ENCODE measurements around the gene IVNS1ABP.
"Not testable (repeated sequence)": the region's sequence is repeated elsewhere in the genome, so short reads cannot be mapped to it uniquely, and the experiment has no call there.

The IVNS1ABP gene

DNA sequence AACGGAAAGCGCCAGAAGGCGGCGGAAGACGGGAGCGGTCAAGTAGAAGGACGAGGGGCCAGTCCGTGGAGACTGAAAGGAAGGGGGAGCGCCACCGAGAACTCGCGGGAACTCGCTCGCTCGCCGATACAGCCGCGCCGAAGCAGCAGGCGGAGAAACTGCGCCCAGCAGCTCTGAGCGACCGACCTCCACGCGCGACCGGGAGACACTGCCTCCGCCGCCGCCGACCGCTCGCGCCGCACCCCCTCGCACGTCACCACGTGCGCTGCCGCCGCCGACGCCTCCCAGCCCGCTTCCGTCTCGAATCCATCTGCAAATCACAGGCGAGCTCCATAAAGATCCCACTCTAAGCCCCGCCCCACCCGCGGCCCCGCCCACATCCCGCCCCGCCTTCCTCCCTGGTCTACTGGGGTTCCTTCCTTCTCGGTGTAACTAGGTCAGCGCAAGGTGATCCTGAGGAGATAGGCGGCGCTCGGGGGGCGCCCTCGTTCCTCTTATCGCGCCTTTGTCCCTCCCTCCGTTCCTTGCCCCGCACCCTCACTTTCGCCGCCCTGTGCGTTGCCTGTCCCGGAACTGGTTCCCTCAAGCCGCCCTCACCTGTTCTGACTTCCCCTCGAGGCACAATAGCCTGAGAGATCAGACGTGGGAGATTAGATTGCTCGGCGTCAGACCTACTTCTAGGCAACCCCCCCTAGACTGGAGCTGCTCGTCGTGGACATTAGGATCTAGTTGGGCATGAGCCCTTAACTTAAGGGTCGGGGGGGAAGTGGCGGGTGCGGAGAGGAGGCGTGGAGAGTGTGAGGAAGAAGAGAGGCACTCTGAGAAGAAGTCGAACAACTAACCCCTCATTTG, at the start of gene IVNS1ABP:
Gene IVNS1ABP (minus strand): TSS at position 210 of the 852 bp plus-strand sequence. CDS start 7,750 bp downstream, outside the sequence.
- Histone ChIP-seq H3K36me3 (peaks cover 8% of the 10 kb centered on the region; the same call in 1 of the 2 replicates), H3K9me3 (peaks cover 17% of the 10 kb centered on the region), H3K27me3 (no peaks in the 10 kb centered on the region), H3K9ac (peak within 1 kb of the TSS; percentile 99), H4K20me1 (peaks cover 45% of the 10 kb centered on the region), H3K4me3 (peak within 1 kb of the TSS; percentile 91), H3K27ac (peak within 1 kb of the TSS; percentile 97), H3K4me1 (peaks cover 39% of the 10 kb centered on the region), H3K4me2 (peak within 1 kb of the TSS; percentile 96)
- TF ChIP-seq Cebpa-rat (IDR thresholded peaks at IDR 0.05) = no peak

GRCh38 chr1:185365951-185366350, 48.9 kb upstream of the IVNS1ABP start:
- Histone ChIP-seq H3K4me1 (peaks cover 5% of the 10 kb centered on the region; the same call in 1 of the 2 replicates), H3K4me3 (no peak overlapping the region), H3K4me2 (no peak overlapping the region), H3K9me3 (peaks cover 11% of the 10 kb centered on the region), H3K27me3 (no peaks in the 10 kb centered on the region), H3K36me3 (no peaks in the 10 kb centered on the region), H4K20me1 (no peaks in the 10 kb centered on the region), H3K27ac (no peak overlapping the region), H3K9ac (no peak overlapping the region)
- no peak for TF ChIP-seq Cebpa-rat (IDR thresholded peaks at IDR 0.05)

DNA sequence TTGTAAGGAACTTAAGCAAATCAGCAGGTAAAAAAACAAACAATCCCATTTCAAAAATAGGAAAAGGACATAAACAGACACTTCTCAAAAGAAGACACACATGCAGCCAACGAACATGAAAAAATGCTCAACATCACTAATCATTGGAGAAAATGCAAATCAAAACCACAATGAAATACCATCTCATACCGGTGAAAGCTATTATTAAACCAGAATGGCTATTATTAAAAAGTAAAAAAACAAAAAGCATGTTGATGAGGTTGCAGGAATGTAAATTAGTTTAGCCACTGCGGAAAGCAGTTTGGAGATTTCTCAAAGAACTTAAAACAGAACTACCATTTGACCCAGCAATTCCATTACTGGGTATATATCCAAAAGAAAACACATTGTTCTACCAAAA, 47.5 kb upstream of the IVNS1ABP start:
- Histone ChIP-seq H3K9me3 (peaks cover 19% of the 10 kb centered on the region), H3K4me2 (peak overlapping the region; percentile 6; the same call in 1 of the 2 replicates)
- not testable (repeated sequence) for H4K20me1 ChIP-seq, H3K27me3 ChIP-seq, H3K27ac ChIP-seq, H3K36me3 ChIP-seq, H3K4me1 ChIP-seq, H3K9ac ChIP-seq, H3K4me3 ChIP-seq

- no peaks in the 10 kb centered on the region for H3K27me3 ChIP-seq
- H3K4me3 ChIP-seq = no peak overlapping the region
- no peaks in the 10 kb centered on the region for H3K36me3 ChIP-seq
- peaks cover 19% of the 10 kb centered on the region for H3K9me3 ChIP-seq
- H3K27ac ChIP-seq = no peak overlapping the region
- no peak overlapping the region for H3K9ac ChIP-seq
- H4K20me1 ChIP-seq = no peaks in the 10 kb centered on the region
- no peak for TF ChIP-seq Cebpa-rat (IDR thresholded peaks at IDR 0.05)
- H3K4me1 ChIP-seq = peaks cover 5% of the 10 kb centered on the region; the same call in 1 of the 2 replicates
- H3K4me2 ChIP-seq = no peak overlapping the region
These were observed 46.2 kb upstream of the IVNS1ABP start for GRCh38 chr1:185363205-185363604.

GRCh38 chr1:185360714-185361113, 43.7 kb upstream of the IVNS1ABP start:
- Histone ChIP-seq H3K9ac (no peak overlapping the region), H4K20me1 (no peaks in the 10 kb centered on the region), H3K4me2 (no peak overlapping the region), H3K4me1 (peaks cover 5% of the 10 kb centered on the region; the same call in 1 of the 2 replicates), H3K27ac (no peak overlapping the region), H3K4me3 (no peak overlapping the region), H3K36me3 (no peaks in the 10 kb centered on the region), H3K27me3 (no peaks in the 10 kb centered on the region), H3K9me3 (peaks cover 19% of the 10 kb centered on the region)
- no peak for TF ChIP-seq Cebpa-rat (IDR thresholded peaks at IDR 0.05)

- Histone ChIP-seq H4K20me1 (no peaks in the 10 kb centered on the region), H3K4me2 (no peak overlapping the region), H3K4me1 (no peaks in the 10 kb centered on the region), H3K27ac (no peak overlapping the region), H3K9ac (no peak overlapping the region), H3K27me3 (no peaks in the 10 kb centered on the region), H3K4me3 (no peak overlapping the region), H3K9me3 (peaks cover 19% of the 10 kb centered on the region), H3K36me3 (no peaks in the 10 kb centered on the region)
- no peak for TF ChIP-seq Cebpa-rat (IDR thresholded peaks at IDR 0.05)
These were observed 41.9 kb upstream of the IVNS1ABP start for GRCh38 chr1:185358957-185359356.

- Histone ChIP-seq H3K9me3 (peaks cover 9% of the 10 kb centered on the region), H4K20me1 (no peaks in the 10 kb centered on the region), H3K27me3 (no peaks in the 10 kb centered on the region), H3K4me3 (no peak overlapping the region), H3K9ac (no peak overlapping the region), H3K27ac (no peak overlapping the region), H3K4me1 (peaks cover 8% of the 10 kb centered on the region), H3K36me3 (no peaks in the 10 kb centered on the region), H3K4me2 (no peak overlapping the region)
- no peak for TF ChIP-seq Cebpa-rat (IDR thresholded peaks at IDR 0.05)
These were observed 38.9 kb upstream of the IVNS1ABP start for GRCh38 chr1:185355947-185356346.

DNA sequence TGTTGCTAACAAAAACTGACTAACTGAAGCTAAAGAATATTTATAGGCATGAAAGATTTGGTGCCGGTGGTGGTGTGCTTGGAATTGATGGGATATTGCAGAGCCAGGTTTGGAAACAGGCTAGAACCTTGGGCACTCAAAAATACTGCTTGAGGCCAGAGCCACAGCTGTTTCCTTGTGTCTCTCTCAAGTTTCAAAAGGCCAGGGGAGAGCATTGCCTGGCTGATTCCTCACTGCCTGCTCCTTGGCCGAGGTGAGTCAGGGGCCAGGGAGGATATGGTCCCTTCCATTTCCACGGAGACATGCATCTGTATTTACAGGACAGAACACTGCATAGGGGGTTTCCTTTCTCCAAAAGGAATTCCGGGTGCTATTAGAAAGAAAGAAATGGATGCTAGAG, 36.1 kb upstream of the IVNS1ABP start:
- no peak for TF ChIP-seq Cebpa-rat (IDR thresholded peaks at IDR 0.05)
- no peak overlapping the region for H3K9ac ChIP-seq

DNA sequence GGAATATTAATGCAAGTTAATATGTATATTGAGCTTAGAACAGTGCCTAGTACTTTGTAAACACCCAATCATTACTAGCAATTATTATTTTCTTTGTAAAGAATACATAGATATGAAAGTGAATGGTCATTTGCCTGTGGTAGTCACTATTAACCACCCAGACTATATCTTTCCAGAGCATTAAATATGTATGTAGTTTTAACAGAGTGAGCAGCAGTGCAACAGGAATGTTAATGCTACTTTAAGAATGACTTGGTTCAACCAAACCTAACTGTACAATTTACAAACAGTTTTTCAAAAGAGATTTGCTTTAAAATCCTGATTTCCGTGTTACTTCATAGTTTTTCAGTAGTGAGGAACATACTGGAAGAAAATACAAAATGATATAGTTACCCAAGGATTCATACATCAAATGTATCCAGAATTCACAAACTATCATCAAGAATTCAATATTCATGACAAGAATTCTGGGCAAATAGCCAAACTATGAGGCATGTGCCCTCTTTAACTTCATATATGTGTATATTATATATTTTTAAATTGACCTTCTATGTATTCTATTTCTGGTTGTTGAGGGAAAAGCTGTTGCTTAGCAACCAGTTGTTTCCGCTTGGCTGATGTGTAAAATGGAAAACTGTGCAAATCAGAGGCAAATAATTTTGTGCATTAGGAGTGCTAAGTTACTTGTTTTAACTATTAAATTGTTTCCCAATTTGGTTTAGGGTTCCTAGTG, 34.9 kb upstream of the IVNS1ABP start:
- Histone ChIP-seq H3K27me3 (no peaks in the 10 kb centered on the region), H3K9me3 (no peaks in the 10 kb centered on the region), H3K4me2 (no peak overlapping the region; the same call in 1 of the 2 replicates), H4K20me1 (no peaks in the 10 kb centered on the region), H3K4me3 (no peak overlapping the region), H3K36me3 (no peaks in the 10 kb centered on the region), H3K4me1 (peaks cover 8% of the 10 kb centered on the region), H3K27ac (no peak overlapping the region), H3K9ac (no peak overlapping the region)
- no peak for TF ChIP-seq Cebpa-rat (IDR thresholded peaks at IDR 0.05)

More for the DNA sequence above, 36.1 kb upstream of the IVNS1ABP start:
- no peaks in the 10 kb centered on the region for H3K27me3 ChIP-seq
- no peaks in the 10 kb centered on the region for H3K9me3 ChIP-seq
- no peak overlapping the region for H3K4me2 ChIP-seq
- H3K4me1 ChIP-seq = peaks cover 8% of the 10 kb centered on the region
- H3K36me3 ChIP-seq = no peaks in the 10 kb centered on the region
- no peak overlapping the region for H3K27ac ChIP-seq
- H4K20me1 ChIP-seq = no peaks in the 10 kb centered on the region
- H3K4me3 ChIP-seq = no peak overlapping the region

DNA sequence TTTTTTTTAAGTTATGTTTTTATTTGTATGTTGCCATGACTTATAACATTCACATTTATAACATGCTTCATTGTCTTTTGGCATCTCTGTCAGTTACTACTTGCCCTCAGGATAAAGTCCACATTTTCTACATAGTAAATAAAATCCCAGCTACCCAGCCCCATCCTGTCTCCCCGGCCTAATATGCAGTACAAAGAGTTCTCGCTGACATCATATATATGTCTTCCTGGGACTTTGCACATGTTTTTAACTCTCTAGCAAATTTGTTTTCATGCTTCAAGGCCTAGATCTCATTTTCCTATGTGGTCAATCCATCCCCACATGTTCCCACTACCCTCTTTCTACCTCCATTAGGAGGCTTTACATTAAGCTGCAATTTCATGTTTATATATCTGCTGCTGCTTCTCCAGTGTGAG, 33.0 kb upstream of the IVNS1ABP start:
- Histone ChIP-seq H3K36me3 (no peaks in the 10 kb centered on the region), H4K20me1 (no peaks in the 10 kb centered on the region), H3K4me2 (no peak overlapping the region), H3K4me3 (no peak overlapping the region), H3K4me1 (peaks cover 20% of the 10 kb centered on the region), H3K27me3 (no peaks in the 10 kb centered on the region), H3K27ac (no peak overlapping the region), H3K9me3 (no peaks in the 10 kb centered on the region), H3K9ac (no peak overlapping the region)
- no peak for TF ChIP-seq Cebpa-rat (IDR thresholded peaks at IDR 0.05)

Data from BLaER1 (cell line).